LNCAP (cell line): ENCODE results near the gene EFCC1.

Experiments
- CTCF ChIP-seq: fragments of 450-650 bp; IDR thresholded peaks from 2 replicates; pipeline ENCODE4 v1.5.1; 2017; ENCODE audit warnings: mild to moderate bottlenecking

EFCC1 gene

GRCh38 chr3:129031476-129032215 is 30.5 kb downstream of the EFCC1 start:
- no peak for TF ChIP-seq CTCF

GRCh38 chr3:129032716-129033115 is 31.6 kb downstream of the EFCC1 start:
- TF ChIP-seq CTCF, result no peak

GRCh38 chr3:129033151-129033550 is 32.0 kb downstream of the EFCC1 start:
- no peak for TF ChIP-seq CTCF

- no peak for TF ChIP-seq CTCF
Measured at GRCh38 chr3:129033633-129034321, 32.7 kb downstream of the EFCC1 start.

GRCh38 chr3:129034642-129035041 is 33.5 kb downstream of the EFCC1 start:
- TF ChIP-seq CTCF, result no peak

- TF ChIP-seq CTCF, result no peak
Measured at GRCh38 chr3:129035360-129036221, 34.5 kb downstream of the EFCC1 start.

GRCh38 chr3:129036222-129037092 is 35.4 kb downstream of the EFCC1 start:
- no peak for TF ChIP-seq CTCF
